NCI-H1694 treated with DMSO at 0.1 percent for 48 hours (cell line): ENCODE results near the gene TBC1D22B.

ENCODE experiments used
- DNase-seq: peaks from one replicate; lab custom pipeline; 2025; lab: John Stamatoyannopoulos, UW

TBC1D22B gene

GRCh38 chr6:37239950-37240713 is 17.4 kb upstream of the TBC1D22B start:
- no peak for DNase-seq

- DNase-seq = no peak
These were observed 16.4 kb upstream of the TBC1D22B start for GRCh38 chr6:37241131-37241530.

GRCh38 chr6:37241775-37242428 is 15.7 kb upstream of the TBC1D22B start:
- DNase-seq = no peak

- no peak for DNase-seq
These were observed 15.0 kb upstream of the TBC1D22B start for GRCh38 chr6:37242429-37243052.

- DNase-seq = no peak
These were observed 14.3 kb upstream of the TBC1D22B start for GRCh38 chr6:37243131-37243815.

- no peak for DNase-seq
These were observed 13.7 kb upstream of the TBC1D22B start for GRCh38 chr6:37243816-37244370.

- DNase-seq = peak; percentile 64
These were observed 12.9 kb upstream of the TBC1D22B start for GRCh38 chr6:37244430-37245310.

- no peak for DNase-seq
These were observed 6.3 kb upstream of the TBC1D22B start for GRCh38 chr6:37251211-37251780.

- no peak for DNase-seq
These were observed 4.0 kb upstream of the TBC1D22B start for GRCh38 chr6:37253486-37254007.

GRCh38 chr6:37254881-37255280 is 2.7 kb upstream of the TBC1D22B start:
- no peak for DNase-seq

GRCh38 chr6:37256692-37257319 is 766 bp upstream of the TBC1D22B start:
- no peak for DNase-seq

GRCh38 chr6:37257320-37257633 is 295 bp upstream of the TBC1D22B start:
- DNase-seq = no peak

- no peak for DNase-seq
These were observed 983 bp downstream of the TBC1D22B start for GRCh38 chr6:37258405-37259105.

GRCh38 chr6:37259191-37259590 is 1.6 kb downstream of the TBC1D22B start:
- DNase-seq = no peak

- no peak for DNase-seq
These were observed 2.5 kb downstream of the TBC1D22B start for GRCh38 chr6:37260040-37260439.

- DNase-seq = no peak
These were observed 2.9 kb downstream of the TBC1D22B start for GRCh38 chr6:37260444-37260843.

GRCh38 chr6:37261198-37261597 is 3.6 kb downstream of the TBC1D22B start:
- no peak for DNase-seq

- DNase-seq = no peak
These were observed 5.0 kb downstream of the TBC1D22B start for GRCh38 chr6:37262446-37263026.

GRCh38 chr6:37265001-37265400 is 7.4 kb downstream of the TBC1D22B start:
- DNase-seq = no peak
